ENCODE results near the gene ANKH.

The ANKH gene

DNA sequence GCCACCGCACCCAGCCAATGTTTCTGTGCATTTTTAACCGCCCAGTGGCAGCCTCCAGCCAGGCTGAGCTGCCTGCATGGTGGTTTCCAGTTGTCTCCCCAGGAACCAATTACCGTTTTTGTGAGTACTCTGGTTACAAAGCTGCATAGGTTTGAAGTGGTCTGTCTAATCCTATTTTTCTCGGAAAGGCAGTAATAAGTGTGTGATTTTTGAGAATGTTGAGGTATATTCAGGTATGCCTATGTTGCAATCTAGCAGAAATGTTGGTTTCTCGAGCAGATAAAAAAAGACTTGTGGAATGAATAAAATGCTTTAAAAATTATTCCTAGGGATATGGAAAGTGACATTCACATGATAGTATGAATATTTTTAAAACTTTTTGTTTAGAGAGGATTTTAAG is 41.5 kb upstream of the ANKH start:
- TF ChIP-seq, protein P1, sequence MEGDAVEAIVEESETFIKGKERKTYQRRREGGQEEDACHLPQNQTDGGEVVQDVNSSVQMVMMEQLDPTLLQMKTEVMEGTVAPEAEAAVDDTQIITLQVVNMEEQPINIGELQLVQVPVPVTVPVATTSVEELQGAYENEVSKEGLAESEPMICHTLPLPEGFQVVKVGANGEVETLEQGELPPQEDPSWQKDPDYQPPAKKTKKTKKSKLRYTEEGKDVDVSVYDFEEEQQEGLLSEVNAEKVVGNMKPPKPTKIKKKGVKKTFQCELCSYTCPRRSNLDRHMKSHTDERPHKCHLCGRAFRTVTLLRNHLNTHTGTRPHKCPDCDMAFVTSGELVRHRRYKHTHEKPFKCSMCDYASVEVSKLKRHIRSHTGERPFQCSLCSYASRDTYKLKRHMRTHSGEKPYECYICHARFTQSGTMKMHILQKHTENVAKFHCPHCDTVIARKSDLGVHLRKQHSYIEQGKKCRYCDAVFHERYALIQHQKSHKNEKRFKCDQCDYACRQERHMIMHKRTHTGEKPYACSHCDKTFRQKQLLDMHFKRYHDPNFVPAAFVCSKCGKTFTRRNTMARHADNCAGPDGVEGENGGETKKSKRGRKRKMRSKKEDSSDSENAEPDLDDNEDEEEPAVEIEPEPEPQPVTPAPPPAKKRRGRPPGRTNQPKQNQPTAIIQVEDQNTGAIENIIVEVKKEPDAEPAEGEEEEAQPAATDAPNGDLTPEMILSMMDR (conservative IDR thresholded peaks at IDR 0.05) = no peak
- H3K27ac ChIP-seq = no peak overlapping the region

DNA sequence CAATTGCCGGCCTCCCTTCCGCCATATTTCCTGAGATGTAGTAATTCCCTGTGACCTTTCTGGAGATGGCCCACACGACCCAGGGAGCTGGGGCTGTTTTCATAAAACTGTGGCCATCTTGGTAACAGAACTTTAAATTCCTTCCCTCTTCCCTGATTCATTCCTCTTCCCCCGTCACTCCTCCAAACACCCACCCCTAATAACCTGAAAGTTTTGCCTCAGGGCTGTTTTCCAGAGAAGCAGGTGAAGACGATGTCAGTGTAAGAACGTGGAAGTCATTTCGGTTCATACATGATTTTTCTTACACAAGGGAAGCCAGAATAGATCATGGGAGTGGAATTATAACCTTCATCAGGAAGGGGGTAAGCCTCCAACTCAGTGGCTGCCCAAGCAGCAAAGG is 40.6 kb upstream of the ANKH start:
- TF ChIP-seq, protein P1 (conservative IDR thresholded peaks at IDR 0.05) = no peak
- H3K27ac ChIP-seq = no peak overlapping the region

DNA sequence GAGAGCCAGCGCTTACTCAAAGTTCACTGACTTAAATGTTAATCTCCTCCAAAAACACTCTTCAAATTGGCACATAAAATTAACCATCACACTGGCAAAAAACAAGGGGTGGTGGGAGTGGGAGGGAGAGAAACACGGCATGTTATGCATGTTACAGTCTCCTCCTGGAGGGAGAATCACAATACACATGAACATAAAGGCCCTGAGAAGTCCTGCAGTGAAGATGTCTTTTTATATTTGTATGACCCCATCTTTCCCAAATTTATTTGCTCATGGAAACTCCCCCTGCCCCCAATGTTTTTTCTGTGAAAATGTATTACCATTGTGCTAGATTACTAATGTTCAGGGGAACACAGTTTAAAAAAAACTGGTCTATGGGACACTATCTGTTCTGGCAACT is 37.8 kb upstream of the ANKH start:
- H3K27ac ChIP-seq = no peak overlapping the region
- TF ChIP-seq, protein P1 (conservative IDR thresholded peaks at IDR 0.05) = no peak

DNA sequence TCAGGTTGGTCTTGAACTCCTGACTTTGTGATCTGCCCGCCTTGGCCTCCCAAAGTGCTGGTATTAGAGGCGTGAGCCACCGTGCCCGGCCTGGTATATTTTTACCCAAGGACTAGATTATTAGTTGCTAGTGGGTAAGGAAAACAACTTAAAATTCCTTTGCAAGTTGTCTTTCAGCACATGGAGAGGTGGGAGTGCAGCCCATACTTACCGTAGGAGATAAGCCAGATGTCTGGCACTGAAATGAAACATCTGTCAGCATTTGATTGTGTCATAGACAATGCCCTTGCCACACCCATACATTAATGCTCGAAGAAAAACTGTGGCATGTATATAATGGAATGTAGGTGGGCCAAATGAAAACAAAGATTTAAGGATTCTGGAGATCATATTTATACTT is 36.6 kb upstream of the ANKH start:
- H3K27ac ChIP-seq = no peak overlapping the region
- TF ChIP-seq, protein P1 (conservative IDR thresholded peaks at IDR 0.05) = no peak

DNA sequence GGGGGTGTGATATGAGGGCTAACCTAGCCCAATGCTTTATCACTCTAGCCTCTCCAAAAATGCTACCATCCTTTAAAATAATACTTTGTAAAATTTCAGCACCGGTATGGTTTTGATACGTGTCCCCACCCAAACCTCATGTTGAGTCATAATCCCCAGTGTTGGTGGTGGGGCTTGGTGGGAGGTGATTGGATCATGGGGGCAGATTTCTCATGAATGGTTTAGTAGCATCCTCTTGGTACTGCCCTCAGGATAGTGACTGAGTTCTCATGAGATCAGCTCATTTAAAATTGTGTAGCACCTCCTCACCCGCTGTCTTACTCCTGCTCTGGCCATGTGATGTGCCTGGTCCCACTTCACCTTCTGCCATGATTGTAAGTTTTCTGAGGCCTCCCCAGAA is 35.0 kb upstream of the ANKH start:
- TF ChIP-seq, protein P1 (conservative IDR thresholded peaks at IDR 0.05) = no peak
- no peak overlapping the region for H3K27ac ChIP-seq

DNA sequence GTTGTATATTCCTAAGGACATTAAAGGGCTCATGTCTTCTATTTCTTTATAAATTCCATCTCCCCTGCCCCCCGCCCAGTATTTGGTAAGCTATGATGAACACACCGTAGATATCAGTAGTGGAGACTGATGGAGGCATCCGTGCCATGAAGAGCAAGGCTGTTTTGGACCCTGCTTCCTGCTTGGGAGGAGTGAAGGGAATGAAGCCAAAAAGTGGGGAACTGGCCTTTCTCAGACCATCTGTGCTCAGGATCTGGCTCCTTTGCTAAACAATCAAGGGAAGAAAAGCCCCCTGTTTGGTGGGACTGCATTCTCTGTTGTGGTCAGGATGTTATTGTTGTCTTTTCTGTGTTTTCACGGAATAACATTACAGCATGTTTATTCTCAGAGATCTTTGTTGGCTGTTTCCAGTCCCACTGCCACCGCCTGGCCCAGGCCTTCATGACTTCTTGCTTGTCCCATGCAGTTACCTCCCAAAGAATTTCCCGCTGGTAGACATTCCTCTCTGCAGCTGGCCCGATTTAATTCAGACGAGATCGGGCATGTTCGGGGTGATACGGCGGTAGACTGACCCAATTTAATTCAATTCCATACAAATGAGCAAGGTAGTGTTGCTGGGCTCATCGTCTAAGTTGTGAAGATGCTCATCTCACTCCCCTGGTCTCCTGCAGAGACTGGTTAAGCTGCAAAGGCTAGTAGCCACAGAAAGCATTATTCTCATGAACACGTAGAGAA is 31.4 kb upstream of the ANKH start:
- TF ChIP-seq, protein P1 (conservative IDR thresholded peaks at IDR 0.05) = no peak
- H3K27ac ChIP-seq = no peak overlapping the region

DNA sequence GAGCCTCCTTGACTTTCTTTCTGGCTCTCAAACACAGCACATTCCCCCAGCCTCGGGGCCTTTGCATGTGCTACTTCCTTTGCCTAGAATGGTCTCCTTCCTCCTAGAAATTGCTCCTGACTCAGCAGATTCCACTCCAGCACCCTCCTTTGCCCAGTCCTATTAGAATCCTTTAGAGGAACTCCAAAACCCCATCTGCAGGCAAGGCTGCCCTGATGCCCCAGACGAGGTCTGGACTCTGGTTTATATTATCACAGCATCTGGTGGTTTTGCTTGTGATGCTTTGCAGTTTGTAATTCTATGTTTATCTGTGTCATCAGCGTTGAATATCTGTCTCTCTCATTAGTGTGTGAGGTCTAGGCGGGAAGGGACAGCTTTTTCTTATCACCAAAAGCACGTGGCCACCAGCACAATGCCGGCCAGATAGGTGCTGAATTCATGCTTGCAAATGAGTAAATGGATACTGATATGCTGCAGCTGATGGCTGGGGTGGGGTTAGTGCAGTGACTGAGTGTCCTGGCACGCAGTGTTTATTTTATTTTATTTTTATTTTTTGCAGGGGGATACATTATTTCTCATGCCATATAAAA is 30.0 kb upstream of the ANKH start:
- TF ChIP-seq, protein P1 (conservative IDR thresholded peaks at IDR 0.05) = no peak
- no peak overlapping the region for H3K27ac ChIP-seq
